K562 (cell line): Measurements from ENCODE around the gene ZNF30. TPM values are rescaled to one million over a fixed set of nuclear protein-coding genes. Genes with fewer than 3 reads are reported as not detected.

Source experiments
- ELF1 ChIP-seq: fragments of 200-800 bp; sonication (Bioruptor generic); IDR thresholded peaks from 2 replicates; pipeline ENCODE4 v1.6.1; 2016; ENCODE audit warnings: missing genetic modification characterization, missing compliant biosample characterization
- FOXJ2 ChIP-seq: fragments of 200-800 bp; sonication (Bioruptor generic); IDR thresholded peaks from 2 replicates; pipeline ENCODE4 v1.6.1; 2016; ENCODE audit warnings: missing genetic modification characterization, missing compliant biosample characterization
- HDAC3 ChIP-seq: fragments of 450-650 bp; IDR thresholded peaks from 2 replicates; pipeline ENCODE4 v1.6.1; 2018; ENCODE audit warnings: borderline replicate concordance, mild to moderate bottlenecking, moderate library complexity; ENCODE audit not compliant: partially characterized antibody
- MLLT1 ChIP-seq, 2 experiments: fragments of 450-650 bp; IDR thresholded peaks; 2 replicates each; pipeline ENCODE4 v1.6.1; 2016
- SAFB2 ChIP-seq: fragments of 200-400 bp; formaldehyde crosslinking; IDR thresholded peaks from 2 replicates; pipeline ENCODE4 v1.6.1; 2018; ENCODE audit warnings: borderline replicate concordance, low read length, low read depth, moderate library complexity; ENCODE audit not compliant: severe bottlenecking
- SMAD4 ChIP-seq: fragments of 250-450 bp; sonication (Bioruptor Pico); conservative IDR thresholded peaks from 2 replicates; pipeline ENCODE4 v1.8.0; 2021; ENCODE audit warnings: inconsistent platforms, mild to moderate bottlenecking, moderate library complexity
- SMARCA4 ChIP-seq: fragments of 450-650 bp; IDR thresholded peaks from 2 replicates; pipeline ENCODE4 v1.6.1; 2016
- TCF3 ChIP-seq: sonication (generic); formaldehyde crosslinking; IDR thresholded peaks from 2 replicates; pipeline ENCODE4 v1.4.0; 2020; ENCODE audit warnings: mild to moderate bottlenecking, missing genetic modification reagents
- polyA plus RNA-seq, 8 experiments: library from polyadenylated mRNA; depleted of rRNA in 4 of 8; stranded (reverse) in 5 of 8; unstranded in 3 of 8; fragments of >200 nt; fragmentation: Nextera tagmentation in 2 of 8; fragmentation: Illumina TruSeq in 1 of 8; extraction: Ambion mirVana in 2 of 8; extraction: Trizol in 1 of 8; gene quantifications; 2 replicates each; pipeline versions ENCODE4 v1.2.1 to v1.2.3, GENCODE V29; 2011 to 2014; ENCODE audit warnings: inconsistent platforms in 1 of 8, missing spikeins in 1 of 8
- total RNA-seq, 7 experiments: library from RNA; depleted of rRNA in 6 of 7; stranded (reverse); fragments of >200 nt in 6 of 7; fragmentation: Illumina TruSeq in 2 of 7; extraction: Trizol in 2 of 7; gene quantifications; 2 replicates each; pipeline versions ENCODE4 v1.2.1 to v1.2.3, GENCODE V29; 2011 to 2021; ENCODE audit warnings: low replicate concordance in 1 of 7
- TF ChIP-seq, protein P1 (sequence below): fragments of 450-650 bp; formaldehyde crosslinking; IDR thresholded peaks from 2 replicates; pipeline ENCODE4 v1.4.0; 2020; ENCODE audit warnings: mild to moderate bottlenecking
- TF ChIP-seq, protein P2 (sequence below): fragments of 450-650 bp; IDR thresholded peaks from 2 replicates; pipeline ENCODE4 v1.6.1; 2018; ENCODE audit warnings: mild to moderate bottlenecking, low read depth; ENCODE audit not compliant: partially characterized antibody

ZNF30 gene
- total and polyA plus RNA-seq, 9 of the 15 experiments (the other 6 are each of a cell fraction or from before 2014, with no cell fraction given): 7.3 to 13.4 (median 10.6) TPM

DNA sequence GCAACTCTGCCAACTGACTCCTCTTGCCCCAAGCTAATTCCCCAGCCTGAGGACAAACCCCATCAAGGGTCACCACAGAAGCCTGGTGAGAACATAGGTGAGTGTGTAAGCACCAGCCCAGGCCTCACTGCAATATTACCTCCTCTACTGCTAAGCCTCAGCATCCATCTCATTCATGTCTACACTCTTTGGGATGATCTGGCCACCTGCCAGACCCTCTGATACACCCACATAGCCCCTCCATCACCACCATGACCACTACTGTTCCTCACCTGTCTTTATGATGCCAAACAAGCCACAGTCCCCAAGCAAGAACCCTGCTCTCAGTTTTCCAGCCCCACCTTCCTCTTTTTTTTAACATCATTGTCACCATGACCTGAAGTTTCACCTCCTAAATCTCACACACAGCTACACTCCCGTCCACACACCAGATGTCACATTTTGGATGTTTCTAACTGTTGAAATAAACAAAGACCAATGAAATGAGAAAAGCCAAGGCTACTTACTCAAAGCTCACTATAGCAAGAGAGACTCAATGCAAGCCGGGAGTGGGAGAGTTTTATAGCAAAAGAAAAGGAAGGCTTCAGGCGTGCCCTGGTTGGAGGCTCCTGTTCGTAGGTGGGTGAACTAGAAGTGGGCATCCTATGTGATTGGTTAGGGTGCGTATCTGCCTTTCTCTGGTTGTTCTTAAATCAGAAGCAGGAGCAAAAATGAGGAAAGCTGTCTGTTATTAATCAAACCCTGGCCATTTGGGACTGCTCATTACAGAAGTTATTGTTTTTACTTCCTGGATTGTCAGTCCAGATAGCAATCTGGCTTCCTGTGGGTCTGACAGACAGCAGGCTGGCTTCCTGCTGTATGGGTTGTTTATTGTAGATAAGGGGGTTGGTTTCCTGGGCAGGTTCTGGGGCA is 35.3 kb downstream of the ZNF30 start (continued):
- TF ChIP-seq MLLT1 (IDR thresholded peaks at IDR 0.05): no peak
- TF ChIP-seq ELF1 (tag): peak; percentile 85
- peak; percentile 78 for TF ChIP-seq TCF3 (CRISPR knock-in tag)
- peak; percentile 78 for TF ChIP-seq SMAD4
- TF ChIP-seq FOXJ2 (tag): peak; percentile 45; the same call in 1 of the 2 replicates
- TF ChIP-seq HDAC3: peak; percentile 43
- TF ChIP-seq, protein P1, sequence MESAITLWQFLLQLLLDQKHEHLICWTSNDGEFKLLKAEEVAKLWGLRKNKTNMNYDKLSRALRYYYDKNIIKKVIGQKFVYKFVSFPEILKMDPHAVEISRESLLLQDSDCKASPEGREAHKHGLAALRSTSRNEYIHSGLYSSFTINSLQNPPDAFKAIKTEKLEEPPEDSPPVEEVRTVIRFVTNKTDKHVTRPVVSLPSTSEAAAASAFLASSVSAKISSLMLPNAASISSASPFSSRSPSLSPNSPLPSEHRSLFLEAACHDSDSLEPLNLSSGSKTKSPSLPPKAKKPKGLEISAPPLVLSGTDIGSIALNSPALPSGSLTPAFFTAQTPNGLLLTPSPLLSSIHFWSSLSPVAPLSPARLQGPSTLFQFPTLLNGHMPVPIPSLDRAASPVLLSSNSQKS: no peak
- TF ChIP-seq SAFB2: no peak
- TF ChIP-seq, protein P2, sequence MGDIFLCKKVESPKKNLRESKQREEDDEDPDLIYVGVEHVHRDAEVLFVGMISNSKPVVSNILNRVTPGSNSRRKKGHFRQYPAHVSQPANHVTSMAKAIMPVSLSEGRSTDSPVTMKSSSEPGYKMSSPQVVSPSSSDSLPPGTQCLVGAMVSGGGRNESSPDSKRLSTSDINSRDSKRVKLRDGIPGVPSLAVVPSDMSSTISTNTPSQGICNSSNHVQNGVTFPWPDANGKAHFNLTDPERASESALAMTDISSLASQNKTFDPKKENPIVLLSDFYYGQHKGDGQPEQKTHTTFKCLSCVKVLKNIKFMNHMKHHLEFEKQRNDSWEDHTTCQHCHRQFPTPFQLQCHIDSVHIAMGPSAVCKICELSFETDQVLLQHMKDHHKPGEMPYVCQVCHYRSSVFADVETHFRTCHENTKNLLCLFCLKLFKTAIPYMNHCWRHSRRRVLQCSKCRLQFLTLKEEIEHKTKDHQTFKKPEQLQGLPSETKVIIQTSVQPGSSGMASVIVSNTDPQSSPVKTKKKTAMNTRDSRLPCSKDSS: peak; percentile 16
- TF ChIP-seq SMARCA4: peak; percentile 85
- TF ChIP-seq, all 486 proteins: peak for 87
